ENCODE measurements around the gene CHD5.
"Not testable (repeated sequence)": the region's sequence is repeated elsewhere in the genome, so short reads cannot be mapped to it uniquely, and the experiment has no call there.

The CHD5 gene
- 1.1 to 4.3 (median 1.6) reads per million in 4 experiments for total RNA-seq

- DNase-seq: peak; percentile 4
Observed at GRCh38 chr1:6180268-6180706, at the start of gene CHD5. CHD5 (minus strand) TSS chr1:6180321; CDS start chr1:6180023, 298 bp downstream.

GRCh38 chr1:6225651-6226050 is 45.5 kb upstream of the CHD5 start:
- no peak for DNase-seq

GRCh38 chr1:6224718-6225117 is 44.6 kb upstream of the CHD5 start:
- DNase-seq: no peak

GRCh38 chr1:6223617-6224016 is 43.5 kb upstream of the CHD5 start:
- DNase-seq: no peak

GRCh38 chr1:6222636-6223035 is 42.5 kb upstream of the CHD5 start:
- DNase-seq: no peak

- DNase-seq: no peak
Observed at GRCh38 chr1:6221210-6221784, 41.2 kb upstream of the CHD5 start.

- DNase-seq: no peak
Observed at GRCh38 chr1:6220236-6220635, 40.1 kb upstream of the CHD5 start.

GRCh38 chr1:6219641-6220040 is 39.5 kb upstream of the CHD5 start:
- DNase-seq: not testable (repeated sequence)

- DNase-seq: no peak
Observed at GRCh38 chr1:6218375-6219164, 38.4 kb upstream of the CHD5 start.

GRCh38 chr1:6212193-6212959 is 32.3 kb upstream of the CHD5 start:
- no peak for DNase-seq

- no peak for DNase-seq
Observed at GRCh38 chr1:6211731-6212130, 31.6 kb upstream of the CHD5 start.

GRCh38 chr1:6210591-6211355 is 30.7 kb upstream of the CHD5 start:
- DNase-seq: no peak

- DNase-seq: no peak
Observed at GRCh38 chr1:6209661-6210580, 29.8 kb upstream of the CHD5 start.

- DNase-seq: no peak
Observed at GRCh38 chr1:6208723-6209660, 28.9 kb upstream of the CHD5 start.

- no peak for DNase-seq
Observed at GRCh38 chr1:6207921-6208320, 27.8 kb upstream of the CHD5 start.

GRCh38 chr1:6207075-6207885 is 27.2 kb upstream of the CHD5 start:
- no peak for DNase-seq

GRCh38 chr1:6206520-6206855 is 26.4 kb upstream of the CHD5 start:
- DNase-seq: no peak

- peak; percentile 13 for DNase-seq
Observed at GRCh38 chr1:6205849-6206519, 25.9 kb upstream of the CHD5 start, which contains the start of gene RNF207. RNF207 (plus strand) TSS chr1:6206119; CDS start chr1:6206536, 417 bp downstream.

GRCh38 chr1:6202256-6202655 is 22.1 kb upstream of the CHD5 start:
- no peak for DNase-seq

All from effector CD8-positive, alpha-beta T cell (primary cell).